HG03097 (cell line): Measurements from ENCODE around the gene PRPF19.
A peak's percentile ranks its signal among the peaks of the same experiment; 100 is the strongest.

Experiments
- ATAC-seq: cut with Tn5 transposase; IDR thresholded peaks from one replicate; pipeline ENCODE4 v1.9.1; 2021; ENCODE audit not compliant: unreplicated experiment, low FRiP score

Gene PRPF19

GRCh38 chr11:60924110-60924905 lies 17.9 kb upstream of the PRPF19 start, which contains the start of gene TMEM132A:
TSS of gene TMEM132A (plus strand) at chr11:60924460. CDS start at chr11:60924634, 174 bp downstream.
- ATAC-seq = no peak

- ATAC-seq = no peak
Observed at GRCh38 chr11:60923800-60924109, 17.4 kb upstream of the PRPF19 start.

GRCh38 chr11:60923326-60923725 lies 16.9 kb upstream of the PRPF19 start:
- no peak for ATAC-seq

GRCh38 chr11:60922906-60923305 lies 16.5 kb upstream of the PRPF19 start:
- no peak for ATAC-seq

- ATAC-seq = no peak
Observed at GRCh38 chr11:60921777-60922335, 15.5 kb upstream of the PRPF19 start.

- ATAC-seq = no peak
Observed at GRCh38 chr11:60921259-60921658, 14.9 kb upstream of the PRPF19 start.

- no peak for ATAC-seq
Observed at GRCh38 chr11:60919956-60920355, 13.6 kb upstream of the PRPF19 start.

DNA sequence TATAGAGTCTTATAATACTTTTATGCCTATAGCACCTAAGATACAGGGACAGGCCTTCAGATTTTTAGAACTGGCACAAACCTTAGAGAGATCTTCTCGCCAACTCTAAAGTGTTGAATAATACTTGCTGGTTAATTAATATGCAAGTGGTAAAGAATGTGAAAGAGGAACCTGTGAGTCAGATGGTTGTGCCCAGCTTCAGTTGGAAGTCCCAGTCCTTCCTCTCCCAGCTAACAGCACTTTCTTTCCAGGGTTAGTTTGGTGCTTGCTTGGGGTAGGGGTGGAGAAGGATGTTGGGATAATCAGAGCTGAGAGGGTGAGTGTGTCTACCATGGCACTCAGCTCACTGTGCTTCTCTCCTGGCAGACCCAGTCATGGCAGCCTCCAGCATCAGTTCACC lies 12.9 kb upstream of the PRPF19 start:
- no peak for ATAC-seq

DNA sequence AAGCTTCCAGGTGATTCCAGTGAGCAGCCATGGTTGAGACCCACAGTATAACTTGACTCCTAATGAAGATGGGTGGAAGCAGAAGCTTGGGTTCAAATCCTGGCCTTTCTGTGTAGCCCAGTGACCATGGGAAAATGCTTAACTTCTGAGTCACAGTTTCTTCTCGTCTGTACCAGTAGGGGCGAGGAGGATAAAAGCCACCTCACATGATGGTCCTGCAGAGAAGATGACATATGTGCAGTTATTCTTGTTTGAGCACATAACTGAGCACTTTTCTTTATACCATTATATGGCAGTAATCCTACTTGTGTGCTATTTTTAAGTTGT lies 12.5 kb upstream of the PRPF19 start:
- no peak for ATAC-seq

GRCh38 chr11:60918251-60918938 lies 12.0 kb upstream of the PRPF19 start:
- no peak for ATAC-seq

GRCh38 chr11:60917267-60917666 lies 10.9 kb upstream of the PRPF19 start:
- ATAC-seq = no peak

- no peak for ATAC-seq
Observed at GRCh38 chr11:60916669-60917206, 10.4 kb upstream of the PRPF19 start.

- peak; percentile 41 for ATAC-seq
Observed at GRCh38 chr11:60915248-60915914, 9.0 kb upstream of the PRPF19 start.

GRCh38 chr11:60914633-60915247 lies 8.4 kb upstream of the PRPF19 start:
- ATAC-seq = no peak

DNA sequence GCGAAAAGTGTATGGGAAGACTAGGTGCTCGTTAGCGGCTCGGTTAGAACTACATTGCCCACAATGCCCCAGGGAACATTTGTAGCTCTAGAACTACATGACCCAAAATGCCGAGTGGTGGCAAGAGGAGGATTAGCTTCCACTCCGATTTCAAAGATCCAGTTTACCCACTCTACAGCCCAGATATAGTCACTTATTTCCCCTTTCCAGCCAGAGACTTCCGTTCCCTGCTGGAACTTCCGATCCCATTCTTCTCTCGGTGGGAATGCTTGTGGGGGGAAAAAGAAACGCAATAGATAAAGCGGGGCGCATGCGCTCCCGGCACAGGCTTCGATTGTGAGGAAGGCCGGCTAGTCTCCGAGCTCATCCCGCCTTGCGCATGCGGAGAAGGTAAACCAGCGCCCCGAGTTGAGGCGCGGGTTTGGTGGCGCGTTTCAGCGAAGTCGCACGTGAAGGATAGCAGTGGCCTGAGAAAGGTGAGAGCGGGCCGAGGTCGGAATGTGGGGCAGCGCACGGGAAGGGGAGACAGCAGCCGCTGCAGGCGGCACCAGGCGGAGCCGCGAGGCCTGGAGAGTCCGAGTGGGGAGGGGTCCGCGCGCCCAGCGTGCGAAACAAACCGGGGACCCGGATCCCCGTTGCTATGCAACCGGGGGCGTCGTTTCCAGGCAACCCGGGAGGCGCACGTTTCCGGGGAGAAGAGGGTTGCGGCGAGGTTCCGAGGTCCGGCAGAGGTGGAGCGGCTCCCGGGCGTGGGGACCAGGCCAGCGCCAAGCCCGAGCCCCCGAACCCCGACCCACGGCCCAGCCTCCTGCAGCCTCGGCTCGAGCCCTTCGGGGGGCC lies 7.6 kb upstream of the PRPF19 start, which contains the start of gene TMEM109:
TSS of gene TMEM109 (plus strand) at position 366 of the 840 bp plus-strand sequence. CDS start 5,536 bp downstream, outside the sequence.
- peak; percentile 31 for ATAC-seq

DNA sequence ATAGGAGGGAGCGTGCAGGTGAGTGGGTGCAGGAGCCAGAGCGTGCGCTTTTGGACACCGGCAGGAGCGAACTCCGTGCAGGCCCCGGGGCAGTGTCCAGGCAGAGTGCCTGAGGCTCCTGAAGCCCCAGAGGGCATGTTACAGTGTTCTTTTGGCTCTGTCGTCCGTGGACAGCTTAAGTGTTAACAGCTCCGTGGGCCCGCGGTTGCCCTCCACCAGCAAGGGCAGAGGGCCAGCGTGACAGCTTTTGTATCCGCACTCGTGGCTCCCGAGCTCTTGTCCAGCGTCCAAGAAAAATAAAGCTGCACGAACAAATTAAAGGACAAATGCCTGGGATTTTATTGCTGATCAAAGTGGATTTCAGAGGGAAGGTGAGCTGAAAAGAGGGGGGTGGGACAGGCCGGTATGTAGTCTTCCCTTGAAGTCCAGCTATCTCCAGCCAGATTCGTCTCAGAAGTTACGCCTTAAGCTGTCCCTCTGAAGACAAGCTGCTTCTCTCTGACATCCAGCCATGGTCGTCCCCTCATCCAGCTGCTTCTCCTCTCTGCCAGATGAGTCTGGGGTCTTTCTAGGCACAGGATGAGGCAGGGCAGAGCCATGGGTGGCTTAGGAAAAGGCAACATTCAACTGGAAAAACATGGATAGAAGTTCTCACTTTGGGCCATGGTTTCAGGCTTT lies 6.6 kb upstream of the PRPF19 start:
- ATAC-seq = no peak

DNA sequence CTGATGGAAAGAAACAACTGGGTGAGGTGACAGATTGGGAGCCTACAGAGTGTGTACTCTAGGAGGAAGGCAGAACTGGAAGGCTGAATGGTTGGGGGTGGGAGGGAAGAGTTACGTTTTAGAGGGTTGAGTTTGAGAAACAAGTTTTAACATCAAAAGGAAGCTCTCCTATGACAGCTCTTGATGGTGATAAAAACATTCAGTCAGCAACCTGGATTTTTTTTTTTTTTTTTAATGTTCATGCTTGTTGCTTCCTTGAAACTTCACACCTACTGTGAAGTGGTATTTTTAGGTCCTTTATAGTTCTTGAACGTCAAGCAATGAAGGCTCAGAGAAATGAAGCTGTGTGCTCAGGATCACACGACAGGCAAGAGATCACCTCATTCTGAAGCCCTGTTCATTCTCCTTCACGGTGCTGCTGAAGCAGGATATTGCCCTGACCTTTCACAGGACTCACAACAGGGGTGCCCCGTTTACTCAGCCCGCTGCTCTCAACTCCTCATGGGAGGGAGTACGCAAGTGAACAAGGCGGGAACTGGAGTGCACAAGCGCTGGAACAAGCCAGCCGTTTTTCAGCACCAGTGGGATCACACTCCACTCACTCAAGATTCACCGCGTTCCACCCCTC lies 6.0 kb upstream of the PRPF19 start:
- no peak for ATAC-seq

DNA sequence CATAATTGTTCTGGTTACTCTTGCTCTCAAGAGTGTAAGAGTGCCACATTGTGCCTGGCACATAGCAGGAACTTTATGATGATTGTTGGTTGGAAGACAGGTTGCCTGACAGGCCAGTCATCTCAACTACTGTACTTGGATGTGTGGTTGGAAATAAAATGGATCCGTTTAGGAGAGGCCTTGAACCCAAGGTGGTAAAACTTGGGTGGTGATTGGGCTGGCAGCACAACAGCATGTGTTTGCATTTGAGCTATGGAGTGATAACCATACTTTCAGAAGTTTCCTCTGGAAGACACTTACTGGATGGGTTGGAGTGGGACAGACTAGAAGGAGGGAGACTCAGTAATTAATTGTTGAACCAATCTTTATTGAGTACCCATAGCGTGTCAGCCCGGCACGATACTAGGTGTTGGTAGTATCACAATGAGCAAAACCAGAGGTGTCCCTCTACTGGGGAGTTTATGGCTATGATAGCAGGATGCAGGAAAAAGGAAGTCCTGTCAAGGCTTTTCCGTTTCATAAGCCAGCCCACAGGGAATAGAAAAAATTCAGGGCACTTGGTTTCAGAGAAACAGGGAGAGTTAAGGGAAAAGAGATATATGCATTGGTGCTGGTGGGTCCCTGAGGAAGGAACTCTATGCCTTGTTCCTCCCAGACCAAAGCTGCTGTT lies 4.5 kb upstream of the PRPF19 start:
- ATAC-seq = no peak
